Subcutaneous adipose tissue (tissue), 4 donors: Measurements from ENCODE around the gene TULP4. TPM values are rescaled to one million over a fixed set of nuclear protein-coding genes. Genes with fewer than 3 reads are reported as not detected.

Experiments used
- total RNA-seq, 4 donors: library from RNA; depleted of rRNA; stranded (reverse); fragments of >200 nt; gene quantifications; one replicate each; pipeline ENCODE4 v1.1.0, GENCODE V29; 2016
- TF ChIP-seq, protein P1 (sequence below): fragments of 450-650 bp; IDR thresholded peaks from one replicate; pipeline ENCODE4 v1.5.1; 2016; ENCODE audit warnings: low read depth, mild to moderate bottlenecking, control low read depth, antibody characterized with exemption, moderate library complexity

Gene TULP4
- total RNA-seq, 4 donors from 2014 or later: 83.6 to 170 (median 123) TPM

DNA sequence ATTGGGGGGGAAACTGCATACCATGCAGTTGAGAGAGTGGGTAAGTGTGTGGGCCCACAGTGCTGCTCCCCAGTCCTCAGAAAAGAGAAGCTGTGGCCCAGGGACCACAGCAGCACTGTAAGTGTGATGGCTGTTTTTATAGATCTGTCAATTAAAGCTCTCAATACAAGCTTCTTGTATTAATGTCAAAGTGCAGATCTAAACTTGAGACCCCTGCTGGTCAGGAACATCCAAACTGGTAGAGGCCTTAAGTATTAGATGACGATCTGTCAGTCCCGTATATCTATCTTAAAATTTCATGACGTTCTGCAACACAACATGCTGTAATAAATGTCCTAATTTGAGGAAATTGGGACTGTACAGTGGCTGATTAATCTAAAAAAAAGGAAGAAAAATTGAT lies 74.8 kb downstream of the TULP4 start:
- TF ChIP-seq, protein P1, sequence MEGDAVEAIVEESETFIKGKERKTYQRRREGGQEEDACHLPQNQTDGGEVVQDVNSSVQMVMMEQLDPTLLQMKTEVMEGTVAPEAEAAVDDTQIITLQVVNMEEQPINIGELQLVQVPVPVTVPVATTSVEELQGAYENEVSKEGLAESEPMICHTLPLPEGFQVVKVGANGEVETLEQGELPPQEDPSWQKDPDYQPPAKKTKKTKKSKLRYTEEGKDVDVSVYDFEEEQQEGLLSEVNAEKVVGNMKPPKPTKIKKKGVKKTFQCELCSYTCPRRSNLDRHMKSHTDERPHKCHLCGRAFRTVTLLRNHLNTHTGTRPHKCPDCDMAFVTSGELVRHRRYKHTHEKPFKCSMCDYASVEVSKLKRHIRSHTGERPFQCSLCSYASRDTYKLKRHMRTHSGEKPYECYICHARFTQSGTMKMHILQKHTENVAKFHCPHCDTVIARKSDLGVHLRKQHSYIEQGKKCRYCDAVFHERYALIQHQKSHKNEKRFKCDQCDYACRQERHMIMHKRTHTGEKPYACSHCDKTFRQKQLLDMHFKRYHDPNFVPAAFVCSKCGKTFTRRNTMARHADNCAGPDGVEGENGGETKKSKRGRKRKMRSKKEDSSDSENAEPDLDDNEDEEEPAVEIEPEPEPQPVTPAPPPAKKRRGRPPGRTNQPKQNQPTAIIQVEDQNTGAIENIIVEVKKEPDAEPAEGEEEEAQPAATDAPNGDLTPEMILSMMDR: no peak

DNA sequence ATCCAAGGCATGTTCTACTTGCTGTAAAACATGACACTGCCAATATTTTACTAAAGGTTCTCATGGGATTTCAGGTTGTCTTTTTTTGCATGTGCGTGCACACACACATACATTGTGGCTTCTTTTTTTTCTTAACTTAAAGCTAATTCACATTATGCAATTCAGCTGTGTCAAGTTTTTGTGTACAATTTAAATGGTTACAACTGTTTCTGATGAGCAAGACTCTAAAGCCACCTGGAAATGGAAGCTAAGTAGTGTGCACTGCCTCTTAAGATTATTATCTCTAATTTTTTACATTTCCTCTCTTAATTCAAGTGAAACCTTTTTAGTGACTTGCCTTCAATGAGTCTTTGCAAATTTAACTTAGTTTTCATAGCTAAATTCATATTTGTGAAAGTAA lies 75.3 kb downstream of the TULP4 start:
- TF ChIP-seq, protein P1: no peak

DNA sequence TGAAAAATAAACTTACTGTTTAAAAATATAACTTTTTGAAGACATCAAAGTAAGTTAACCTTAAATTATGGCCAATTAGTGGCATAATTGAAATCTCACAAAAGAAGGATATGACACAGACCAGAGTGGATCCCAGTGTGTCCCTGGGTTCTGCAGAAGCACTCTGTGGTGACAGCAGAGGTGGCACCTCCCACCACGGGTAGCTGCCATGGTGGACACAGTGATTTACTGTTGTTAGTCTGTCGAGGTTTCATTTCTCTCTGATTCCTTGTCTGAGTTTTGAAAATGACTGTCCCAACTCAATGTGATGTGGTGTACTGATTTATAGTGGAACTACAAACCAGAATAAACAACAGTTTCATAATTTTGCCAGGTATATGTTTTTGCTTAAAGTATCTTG lies 76.5 kb downstream of the TULP4 start:
- TF ChIP-seq, protein P1: no peak

DNA sequence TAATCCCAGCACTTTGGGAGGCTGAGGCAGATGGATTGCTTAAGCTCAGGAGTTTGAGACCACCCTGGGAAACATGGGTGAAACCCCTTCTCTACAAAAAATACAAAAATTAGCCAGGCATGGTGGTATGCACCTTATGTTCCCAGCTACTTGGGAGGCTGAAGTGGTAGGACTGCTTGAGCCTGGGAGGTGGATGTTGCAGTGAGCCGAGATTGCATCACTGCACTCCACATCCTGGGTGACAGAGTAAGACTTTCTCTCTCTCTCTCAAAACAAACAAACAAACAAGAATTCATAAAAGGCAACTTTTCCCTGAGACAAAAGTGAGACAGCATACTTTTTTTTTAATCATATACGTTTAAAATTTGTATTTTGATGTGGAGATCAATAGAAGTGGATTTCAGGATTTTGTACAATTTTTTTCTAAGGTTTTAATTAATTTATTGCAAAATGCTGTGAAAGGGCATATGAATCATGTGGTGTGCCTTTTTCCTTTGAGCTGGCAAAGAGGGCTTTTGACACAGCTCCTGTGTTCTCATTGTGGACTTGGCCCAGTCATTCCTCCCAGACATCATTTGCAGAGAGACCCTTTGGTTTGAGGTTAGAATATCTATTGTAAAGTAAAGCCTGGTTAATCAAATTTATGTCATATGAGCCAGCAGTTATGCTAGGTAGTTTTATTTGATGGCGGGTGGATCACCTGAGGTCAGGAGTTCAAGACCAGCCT lies 77.1 kb downstream of the TULP4 start:
- TF ChIP-seq, protein P1: no peak

DNA sequence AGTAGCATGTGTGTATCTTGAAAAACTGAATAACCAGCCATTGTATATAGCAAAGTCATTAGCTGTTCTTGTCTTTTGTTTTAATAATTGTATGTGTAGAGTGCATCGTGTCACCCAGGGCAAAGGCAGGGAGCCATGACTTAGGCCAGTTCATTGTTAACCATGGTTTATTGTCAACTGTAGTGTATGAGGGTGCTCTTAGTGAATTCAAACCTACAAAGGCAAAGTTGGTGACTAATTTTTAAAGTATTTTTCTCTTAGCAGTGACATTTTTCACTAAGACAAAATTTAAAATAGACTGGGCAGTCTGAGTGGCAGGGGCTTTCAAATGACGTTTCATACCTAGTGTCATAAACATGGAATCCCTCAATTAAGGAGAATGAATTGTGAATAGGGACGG lies 79.0 kb downstream of the TULP4 start:
- TF ChIP-seq, protein P1: no peak

DNA sequence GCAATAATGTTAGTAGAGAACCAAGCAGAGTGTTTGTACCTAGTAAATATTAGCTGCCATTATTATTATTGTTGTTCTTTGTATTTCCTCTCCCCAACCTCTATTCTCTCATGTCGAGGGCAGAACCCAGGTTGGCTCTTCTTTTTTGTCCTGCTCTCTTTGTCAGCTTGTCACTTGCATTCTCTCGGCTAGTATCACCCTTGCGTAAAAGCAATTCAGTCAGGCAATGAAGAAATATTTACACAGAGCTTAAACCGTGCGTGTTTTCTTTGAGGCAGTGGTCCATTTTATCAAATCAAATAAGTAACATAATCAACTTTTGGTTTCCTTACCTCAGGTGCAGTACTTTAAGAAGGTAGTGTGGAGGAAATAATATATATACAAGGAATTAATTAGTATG lies 83.9 kb downstream of the TULP4 start:
- TF ChIP-seq, protein P1: no peak

DNA sequence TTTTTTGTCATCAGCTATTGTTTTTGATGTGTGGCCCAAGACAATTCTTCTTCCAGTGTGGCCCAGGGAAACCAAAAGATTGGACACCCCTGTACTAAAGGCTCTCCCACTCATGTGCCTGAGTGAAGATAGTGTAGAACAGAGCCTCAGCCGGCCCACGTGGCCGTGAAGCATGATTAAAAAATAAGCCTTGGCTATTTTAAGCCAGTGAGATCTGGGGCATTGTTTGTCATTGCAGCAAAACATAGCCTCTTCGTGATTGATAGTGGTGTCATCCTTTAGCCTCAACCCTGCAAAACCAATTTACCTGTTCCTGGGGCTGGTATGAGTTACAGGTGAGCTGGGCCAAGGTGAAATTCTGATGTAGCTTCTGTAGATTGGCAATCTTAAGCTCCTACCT lies 85.3 kb downstream of the TULP4 start:
- TF ChIP-seq, protein P1: no peak
